A549 (cell line): ENCODE results near the gene IFITM10.

Source experiments
- CTCF ChIP-seq: fragments of >200 bp; sonication (Bioruptor Twin); formaldehyde crosslinking; IDR thresholded peaks from 3 replicates; pipeline ENCODE4 v1.5.1; 2016
- EP300 ChIP-seq, 2 experiments: fragments of >200 bp; sonication (Bioruptor Twin); formaldehyde crosslinking; IDR thresholded peaks; 2 replicates in 1 of 2; 3 replicates in 1 of 2; pipeline ENCODE4 v1.6.1; 2016 to 2017
- HDAC2 ChIP-seq: fragments of 200-600 bp; sonication (generic); IDR thresholded peaks from 2 replicates; pipeline ENCODE4 v1.6.1; 2016
- MAZ ChIP-seq: fragments of 150-350 bp; IDR thresholded peaks from 2 replicates; pipeline ENCODE4 v1.6.1; 2014; ENCODE audit warnings: antibody characterized with exemption, low read depth, low read length, borderline replicate concordance
- POLR2A ChIP-seq: IDR thresholded peaks from 2 replicates; pipeline ENCODE4 v1.6.1; 2012; ENCODE audit warnings: mild to moderate bottlenecking, low read length
- RAD21 ChIP-seq, 2 experiments: fragments of >200 bp in 1 of 2; sonication (Bioruptor Twin) in 1 of 2; formaldehyde crosslinking in 1 of 2; IDR thresholded peaks in 1 of 2; conservative IDR thresholded peaks in 1 of 2; 2 replicates in 1 of 2; 3 replicates in 1 of 2; pipeline ENCODE4 v1.6.1; 2012 to 2018; ENCODE audit warnings: inconsistent platforms in 1 of 2
- RCOR1 ChIP-seq: fragments of 150-350 bp; IDR thresholded peaks from 2 replicates; pipeline ENCODE4 v1.6.1; 2014; ENCODE audit warnings: antibody characterized with exemption, low read length, low read depth
- REST ChIP-seq: fragments of 200-600 bp; sonication (generic); IDR thresholded peaks from 2 replicates; pipeline ENCODE4 v1.6.1; 2016; ENCODE audit warnings: antibody characterized with exemption, mild to moderate bottlenecking, moderate library complexity

- no peak for TF ChIP-seq CTCF
- TF ChIP-seq RCOR1: no peak
- no peak for TF ChIP-seq RAD21 (conservative IDR thresholded peaks at IDR 0.05 in 1 of 2, IDR thresholded peaks at IDR 0.05 in 1 of 2)
- no peak for TF ChIP-seq HDAC2
- no peak for TF ChIP-seq POLR2A
- TF ChIP-seq MAZ: no peak
- no peak for TF ChIP-seq REST
- TF ChIP-seq EP300 (IDR thresholded peaks at IDR 0.05): no peak
Measured at GRCh38 chr11:1782031-1782590, 31.7 kb upstream of the IFITM10 start.
